Trophoblast cell (in vitro differentiated cells and primary cell): ENCODE data around the gene CARM1.

Source experiments
- DNase-seq, 2 donors: peaks; one replicate each; pipeline ENCODE4 v3.0.0-alpha.2; 2016
- H2AFZ ChIP-seq: 2 replicates; pipeline ENCODE4 v1.6.1; 2013; ENCODE audit warnings: low read length, moderate library complexity, mild to moderate bottlenecking; ENCODE audit not compliant: insufficient read depth, poor library complexity
- H2AK5ac ChIP-seq: 2 replicates; pipeline ENCODE4 v1.6.1; 2013; ENCODE audit warnings: mild to moderate bottlenecking, low read length
- H2BK120ac ChIP-seq: 2 replicates; pipeline ENCODE4 v1.6.1; 2013; ENCODE audit warnings: low read length, mild to moderate bottlenecking, moderate library complexity; ENCODE audit not compliant: insufficient read depth, poor library complexity
- H2BK12ac ChIP-seq: 2 replicates; pipeline ENCODE4 v1.6.1; 2013; ENCODE audit warnings: mild to moderate bottlenecking, low read length, moderate library complexity
- H2BK5ac ChIP-seq: 2 replicates; pipeline ENCODE4 v1.6.1; 2013; ENCODE audit warnings: low read length, low read depth, moderate library complexity, mild to moderate bottlenecking; ENCODE audit not compliant: poor library complexity
- H3K14ac ChIP-seq: 2 replicates; pipeline ENCODE4 v1.6.1; 2013; ENCODE audit warnings: mild to moderate bottlenecking, low read length
- H3K18ac ChIP-seq: 2 replicates; pipeline ENCODE4 v1.6.1; 2013; ENCODE audit warnings: mild to moderate bottlenecking, low read length
- H3K23ac ChIP-seq: 2 replicates; pipeline ENCODE4 v1.6.1; 2013; ENCODE audit warnings: low read length
- H3K27ac ChIP-seq: 2 replicates; pipeline ENCODE4 v1.5.1; 2013; ENCODE audit warnings: low read depth, mild to moderate bottlenecking, inconsistent platforms, low read length, moderate library complexity
- H3K27me3 ChIP-seq: 2 replicates; pipeline ENCODE4 v1.6.1; 2013; ENCODE audit warnings: inconsistent platforms, mild to moderate bottlenecking, low read length, moderate library complexity; ENCODE audit not compliant: insufficient read depth
- H3K36me3 ChIP-seq, 2 experiments: 1 replicate in 1 of 2; 2 replicates in 1 of 2; pipeline ENCODE4 v1.6.1; 2013; ENCODE audit warnings: low read length in 2 of 2, mild to moderate bottlenecking in 2 of 2, moderate library complexity in 1 of 2; ENCODE audit not compliant: insufficient read depth in 2 of 2, control insufficient read depth in 1 of 2
- H3K4ac ChIP-seq: 2 replicates; pipeline ENCODE4 v1.6.1; 2013; ENCODE audit warnings: low read depth, mild to moderate bottlenecking, low read length, moderate library complexity
- H3K4me1 ChIP-seq, 2 experiments: 1 replicate in 1 of 2; 2 replicates in 1 of 2; pipeline ENCODE4 v1.6.1; 2013; ENCODE audit warnings: low read length in 2 of 2, mild to moderate bottlenecking in 2 of 2, moderate library complexity in 1 of 2; ENCODE audit not compliant: insufficient read depth in 2 of 2, control insufficient read depth in 1 of 2
- H3K4me2 ChIP-seq: 2 replicates; pipeline ENCODE4 v1.6.1; 2013; ENCODE audit warnings: inconsistent platforms, mild to moderate bottlenecking, low read length, moderate library complexity
- H3K4me3 ChIP-seq: 2 replicates; pipeline ENCODE4 v1.5.1; 2013; ENCODE audit warnings: mild to moderate bottlenecking, low read depth, low read length, inconsistent platforms
- H3K79me1 ChIP-seq: one replicate; pipeline ENCODE4 v1.6.1; 2013; ENCODE audit warnings: low read length
- H3K79me2 ChIP-seq: 2 replicates; pipeline ENCODE4 v1.6.1; 2013; ENCODE audit warnings: low read length, mild to moderate bottlenecking; ENCODE audit not compliant: control insufficient read depth, insufficient read depth, poor library complexity
- H3K9ac ChIP-seq: 2 replicates; pipeline ENCODE4 v1.6.1; 2013; ENCODE audit warnings: mild to moderate bottlenecking, low read length
- H3K9me3 ChIP-seq: 2 replicates; pipeline ENCODE4 v1.6.1; 2013; ENCODE audit warnings: low read depth, mild to moderate bottlenecking, control low read depth, inconsistent platforms, low read length; ENCODE audit not compliant: insufficient read depth
- H4K12ac ChIP-seq: 2 replicates; pipeline ENCODE4 v1.6.1; 2013; ENCODE audit warnings: low read depth, mild to moderate bottlenecking, low read length, moderate library complexity
- H4K8ac ChIP-seq: 2 replicates; pipeline ENCODE4 v1.6.1; 2013; ENCODE audit warnings: low read depth, mild to moderate bottlenecking, low read length, moderate library complexity
- H4K91ac ChIP-seq: one replicate; pipeline ENCODE4 v1.6.1; 2013; ENCODE audit warnings: low read depth, mild to moderate bottlenecking, low read length, moderate library complexity
- WGBS: extraction: QIAGEN DNeasy Blood & Tissue Kit; methylation state at CpG from one replicate; pipeline ENCODE4 v1.1.7; 2013; ENCODE audit warnings: missing lambda C conversion rate; ENCODE audit not compliant: insufficient read length, insufficient coverage; ENCODE audit errors: extremely low coverage; 5-methylcytosine and 5-hydroxymethylcytosine counted together

Gene CARM1

DNA sequence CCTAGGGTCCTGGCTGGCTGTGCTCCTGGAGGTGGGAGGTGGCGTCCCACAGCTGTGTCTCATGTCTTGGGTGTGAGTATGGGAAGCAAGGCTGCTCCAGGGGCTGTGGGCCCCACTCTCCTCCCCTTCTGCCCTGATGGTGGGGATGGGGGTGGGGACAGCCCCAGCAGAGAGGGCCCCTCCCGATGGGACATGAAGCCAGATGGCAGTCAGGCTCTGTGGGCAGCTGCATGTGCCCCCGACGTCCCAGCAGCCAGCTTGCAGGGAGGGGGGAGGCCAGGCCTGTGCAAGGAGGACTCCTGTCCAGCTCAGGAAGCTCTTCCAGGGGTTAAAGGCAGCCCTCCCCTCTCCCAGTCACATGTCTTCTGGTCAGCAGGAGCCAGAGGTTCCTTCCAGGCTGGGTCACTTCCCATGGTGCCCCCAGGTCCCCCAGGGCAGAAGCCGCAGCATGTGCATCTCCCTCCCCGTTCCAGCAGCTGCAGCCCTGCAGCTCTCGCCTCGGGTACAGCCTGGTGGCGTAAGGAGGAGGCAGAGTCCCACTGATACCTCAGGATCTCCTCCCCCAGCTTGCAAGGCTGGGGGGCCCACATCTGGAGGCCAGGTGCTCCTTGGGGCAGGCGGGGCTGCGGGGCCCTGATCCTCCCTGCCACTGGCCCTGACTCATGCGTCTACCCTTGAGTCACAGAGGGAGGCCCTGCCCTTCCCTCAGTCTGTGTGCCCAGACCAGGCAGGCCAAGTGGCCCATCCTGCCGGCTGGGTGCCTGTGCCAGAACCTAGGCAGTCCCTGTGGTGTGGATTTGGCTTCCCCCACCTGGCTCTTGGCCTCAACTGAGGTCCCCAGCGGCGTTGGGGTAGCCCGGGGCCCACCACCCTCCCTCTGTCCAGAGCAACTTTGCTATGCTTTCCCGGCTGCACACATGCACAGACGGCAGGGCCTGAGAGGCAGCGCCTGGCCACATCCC, 44.1 kb downstream of the CARM1 start:
- Histone ChIP-seq H3K36me3 (peaks cover 60 to 70% of the 10 kb centered on the region in 2 experiments), H3K79me2 (no peaks in the 10 kb centered on the region), H3K14ac (no peak overlapping the region), H3K23ac (no peak overlapping the region), H4K91ac (no peak overlapping the region), H2AFZ (no peak overlapping the region), H3K4ac (no peak overlapping the region), H3K9ac (no peak overlapping the region), H2BK12ac (no peak overlapping the region), H3K9me3 (no peaks in the 10 kb centered on the region), H3K18ac (peak overlapping the region; percentile 10), H4K12ac (no peak overlapping the region), H3K79me1 (peaks cover 3% of the 10 kb centered on the region), H2BK120ac (no peak overlapping the region), H3K27me3 (no peaks in the 10 kb centered on the region), H3K4me2 (no peak overlapping the region), H4K8ac (no peak overlapping the region), H3K27ac (no peak overlapping the region), H2BK5ac (no peak overlapping the region), H2AK5ac (no peak overlapping the region), H3K4me3 (no peak overlapping the region), H3K4me1 (peaks cover 9 to 12% of the 10 kb centered on the region in 2 experiments)
- no CpG with 5 or more reads among the region's 19 CpGs for WGBS
- DNase-seq = peak; percentile 97

DNA sequence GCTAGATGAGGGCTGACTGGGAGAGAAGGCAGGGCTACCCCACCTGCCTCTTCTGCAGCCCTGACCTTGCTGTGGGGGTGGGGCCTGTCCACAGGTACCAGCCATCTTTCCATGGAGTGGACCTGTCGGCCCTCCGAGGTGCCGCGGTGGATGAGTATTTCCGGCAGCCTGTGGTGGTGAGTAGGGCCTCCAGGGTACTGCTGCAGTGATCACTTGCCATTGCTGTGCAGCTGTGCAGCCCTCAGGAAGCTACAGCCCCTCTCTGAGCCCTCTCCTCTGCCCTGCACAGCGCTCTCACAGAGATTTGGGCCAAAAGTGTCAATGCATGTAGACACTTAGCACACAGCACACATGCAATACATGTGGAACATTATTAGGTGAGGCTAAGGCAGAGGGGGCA, 45.2 kb downstream of the CARM1 start:
- H3K4me2 ChIP-seq = no peak overlapping the region
- no peak overlapping the region for H3K27ac ChIP-seq
- H3K4ac ChIP-seq = no peak overlapping the region
- no peaks in the 10 kb centered on the region for H3K27me3 ChIP-seq
- DNase-seq = no peak
- no peaks in the 10 kb centered on the region for H3K79me2 ChIP-seq
- peaks cover 3% of the 10 kb centered on the region for H3K79me1 ChIP-seq
- H4K91ac ChIP-seq = no peak overlapping the region
- no peak overlapping the region for H3K14ac ChIP-seq
- no peak overlapping the region for H3K9ac ChIP-seq
- H3K23ac ChIP-seq = no peak overlapping the region
- H2BK5ac ChIP-seq = no peak overlapping the region
- H2AK5ac ChIP-seq = no peak overlapping the region
- H2AFZ ChIP-seq = no peak overlapping the region
- no peaks in the 10 kb centered on the region for H3K9me3 ChIP-seq
- no peak overlapping the region for H2BK12ac ChIP-seq
- H3K18ac ChIP-seq = no peak overlapping the region
- peaks cover 66 to 76% of the 10 kb centered on the region in 2 experiments for H3K36me3 ChIP-seq
- H2BK120ac ChIP-seq = no peak overlapping the region
- no CpG with 5 or more reads among the region's 6 CpGs for WGBS
- peaks cover 7 to 9% of the 10 kb centered on the region in 2 experiments for H3K4me1 ChIP-seq
- no peak overlapping the region for H4K12ac ChIP-seq
- H4K8ac ChIP-seq = no peak overlapping the region
- no peak overlapping the region for H3K4me3 ChIP-seq

DNA sequence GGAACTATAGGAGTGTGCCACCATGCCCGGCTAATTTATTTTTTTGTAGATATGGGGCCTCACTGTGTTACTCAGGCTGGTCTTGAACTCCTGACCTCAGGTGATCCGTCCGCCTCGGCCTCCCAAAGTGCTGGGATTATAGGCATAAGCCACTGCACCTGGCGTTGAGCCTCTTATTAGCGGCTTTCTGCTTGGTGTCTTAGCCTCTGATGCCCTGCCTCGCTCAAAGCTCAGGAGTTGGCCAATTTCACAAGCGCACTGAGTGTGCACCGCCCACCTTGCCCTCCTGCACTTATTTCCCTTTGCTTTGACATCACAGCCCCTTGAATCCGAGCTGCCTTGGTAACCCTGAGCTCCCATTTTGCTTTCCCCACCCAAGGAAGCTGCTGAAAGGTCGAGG, 47.0 kb downstream of the CARM1 start:
- Histone ChIP-seq H3K27me3 (no peaks in the 10 kb centered on the region), H3K36me3 (peaks cover 71 to 80% of the 10 kb centered on the region in 2 experiments), H3K4me2 (no peak overlapping the region), H3K27ac (no peak overlapping the region), H4K8ac (no peak overlapping the region), H2AFZ (no peak overlapping the region), H2BK120ac (no peak overlapping the region), H2BK12ac (no peak overlapping the region), H2AK5ac (no peak overlapping the region), H3K79me2 (no peaks in the 10 kb centered on the region), H2BK5ac (no peak overlapping the region), H3K4me1 (peaks cover 4 to 6% of the 10 kb centered on the region in 2 experiments), H3K23ac (no peak overlapping the region), H3K9ac (no peak overlapping the region), H4K91ac (no peak overlapping the region), H3K14ac (no peak overlapping the region), H4K12ac (no peak overlapping the region), H3K4ac (no peak overlapping the region), H3K79me1 (no peaks in the 10 kb centered on the region), H3K9me3 (no peaks in the 10 kb centered on the region), H3K18ac (no peak overlapping the region), H3K4me3 (no peak overlapping the region)
- no CpG with 5 or more reads among the region's 11 CpGs for WGBS
- DNase-seq = no peak

DNA sequence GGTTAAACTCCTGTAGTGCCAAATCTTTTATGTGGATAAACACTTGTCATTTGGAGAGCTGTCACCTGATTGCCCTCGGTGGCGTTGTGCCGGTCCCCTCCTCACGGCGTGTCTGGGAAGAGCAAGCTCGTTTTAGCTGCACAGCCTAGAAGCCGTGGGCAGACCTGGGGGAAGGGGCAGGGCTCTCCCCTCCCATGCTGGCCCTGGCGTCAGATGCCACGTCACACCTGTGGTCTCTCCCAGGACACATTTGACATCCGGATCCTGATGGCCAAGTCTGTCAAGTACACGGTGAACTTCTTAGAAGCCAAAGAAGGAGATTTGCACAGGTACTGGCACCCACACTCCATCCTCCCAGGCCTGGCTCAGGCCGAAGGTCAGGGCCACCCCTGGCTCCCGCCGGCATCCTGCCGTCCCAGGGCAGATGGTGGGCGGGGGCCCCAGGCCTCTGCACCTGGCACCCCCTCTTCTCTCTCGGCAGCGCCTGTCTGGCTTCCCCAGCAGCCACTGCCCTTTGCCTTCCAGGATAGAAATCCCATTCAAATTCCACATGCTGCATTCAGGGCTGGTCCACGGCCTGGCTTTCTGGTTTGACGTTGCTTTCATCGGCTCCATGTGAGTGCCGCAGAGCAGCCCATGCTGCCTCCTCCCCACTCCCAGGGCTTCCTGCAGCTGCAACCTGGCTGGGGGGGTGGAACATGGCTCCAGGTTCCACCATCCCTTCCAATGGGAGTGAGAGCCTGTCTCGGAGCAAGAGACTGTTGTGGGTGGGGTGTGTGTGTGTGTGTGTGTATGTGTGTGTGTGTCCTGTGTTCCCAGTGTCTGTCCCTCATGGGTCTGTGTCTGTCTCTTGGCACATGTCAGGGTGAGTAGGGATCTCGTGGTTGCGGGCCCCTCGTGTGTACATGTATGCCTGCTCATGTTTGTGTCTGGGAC, 48.3 kb downstream of the CARM1 start:
- Histone ChIP-seq H2BK12ac (no peak overlapping the region), H3K18ac (no peak overlapping the region), H3K4me1 (peaks cover 4 to 6% of the 10 kb centered on the region in 2 experiments), H2AK5ac (no peak overlapping the region), H2BK5ac (no peak overlapping the region), H3K79me2 (no peaks in the 10 kb centered on the region), H3K23ac (no peak overlapping the region), H3K27ac (no peak overlapping the region), H3K36me3 (peaks cover 75 to 83% of the 10 kb centered on the region in 2 experiments), H3K27me3 (no peaks in the 10 kb centered on the region), H3K4ac (no peak overlapping the region), H3K4me2 (no peak overlapping the region), H3K79me1 (no peaks in the 10 kb centered on the region), H4K12ac (no peak overlapping the region), H3K9me3 (no peaks in the 10 kb centered on the region), H2AFZ (no peak overlapping the region), H3K4me3 (peak overlapping the region; percentile 3), H2BK120ac (no peak overlapping the region), H3K9ac (no peak overlapping the region), H4K8ac (no peak overlapping the region), H4K91ac (no peak overlapping the region), H3K14ac (no peak overlapping the region)
- no peak for DNase-seq
- WGBS = no CpG with 5 or more reads among the region's 26 CpGs
